ENCODE data around the gene THBS2.

DNA sequence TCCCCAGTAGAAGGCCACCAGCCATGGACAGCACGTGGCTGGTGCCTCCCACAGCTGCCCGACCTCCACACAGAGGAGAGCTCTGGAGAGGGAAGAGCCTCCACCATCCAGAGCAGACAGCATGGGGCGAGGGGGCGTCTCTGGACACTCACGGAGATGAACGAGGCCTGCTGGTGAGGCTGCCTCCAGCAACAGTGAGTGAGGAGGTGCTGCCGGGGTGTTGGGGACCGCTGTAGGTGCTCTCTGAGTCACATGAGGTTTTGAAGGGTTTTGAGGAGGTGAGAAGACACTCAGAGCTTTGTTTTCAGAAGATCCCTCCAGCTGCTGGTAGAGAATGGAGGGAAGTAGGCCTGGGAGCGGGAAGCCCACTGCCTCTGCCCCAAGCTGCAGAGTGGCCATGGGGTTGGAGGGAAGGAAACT lies 65.6 kb downstream of the THBS2 start:
- no peak for TF ChIP-seq CTCF (conservative IDR thresholded peaks at IDR 0.05; ENCODE audit: low read length)
- no peak for TF ChIP-seq EZH2phosphoT487 (IDR thresholded peaks at IDR 0.05; ENCODE audit: borderline replicate concordance, low read depth, low read length)

Data from OCI-LY7 (cell line).